ENCODE results near the gene STAMBP. TPM values are rescaled to one million over a fixed set of nuclear protein-coding genes. Genes with fewer than 3 reads are reported as not detected.

Gene STAMBP
- total and polyA plus RNA-seq, 4 donors = 22.3 to 39.7 (median 24.4) TPM

GRCh38 chr2:73811878-73812277, 16.9 kb upstream of the STAMBP start:
- Histone ChIP-seq H3K27me3 (ENCODE audit: control insufficient read depth in 3 of 3, insufficient read depth in 3 of 3, low read length in 2 of 3) (no peaks in the 10 kb centered on the region), H3K9ac (ENCODE audit: insufficient read depth in 1 of 2, low read length in 2 of 2) (no peak overlapping the region), H3K27ac (ENCODE audit: low read depth in 1 of 2, low read length in 1 of 2) (no peak overlapping the region), H3K4me3 (no peak overlapping the region), H3K9me3 (ENCODE audit: control insufficient read depth in 4 of 4, insufficient read depth in 3 of 4, low read length in 3 of 4) (no peaks in the 10 kb centered on the region), H3K36me3 (ENCODE audit: control insufficient read depth in 4 of 4, insufficient read depth in 4 of 4, low read length in 4 of 4) (no peaks in the 10 kb centered on the region), H3K4me1 (ENCODE audit: control insufficient read depth in 5 of 5, insufficient read depth in 5 of 5, low read length in 5 of 5) (no peaks in the 10 kb centered on the region)
- no peak for TF ChIP-seq CTCF (IDR thresholded peaks at IDR 0.05; ENCODE audit: control extremely low read depth, extremely low read depth)
- no peak for ATAC-seq (ENCODE audit: insufficient read depth, low FRiP score)
- no peak for DNase-seq

- no peak for TF ChIP-seq CTCF (IDR thresholded peaks at IDR 0.05; ENCODE audit: control extremely low read depth, extremely low read depth)
- ATAC-seq (ENCODE audit: insufficient read depth, low FRiP score) (no peak), DNase-seq (no peak)
- Histone ChIP-seq H3K27ac (ENCODE audit: low read depth in 1 of 2, low read length in 1 of 2) (no peak overlapping the region), H3K36me3 (ENCODE audit: control insufficient read depth in 4 of 4, insufficient read depth in 4 of 4, low read length in 4 of 4) (no peaks in the 10 kb centered on the region), H3K4me3 (no peak overlapping the region), H3K9me3 (ENCODE audit: control insufficient read depth in 4 of 4, insufficient read depth in 3 of 4, low read length in 3 of 4) (no peaks in the 10 kb centered on the region), H3K27me3 (ENCODE audit: control insufficient read depth in 3 of 3, insufficient read depth in 3 of 3, low read length in 2 of 3) (no peaks in the 10 kb centered on the region), H3K9ac (ENCODE audit: insufficient read depth in 1 of 2, low read length in 2 of 2) (no peak overlapping the region), H3K4me1 (ENCODE audit: control insufficient read depth in 5 of 5, insufficient read depth in 5 of 5, low read length in 5 of 5) (no peaks in the 10 kb centered on the region)
Observed at GRCh38 chr2:73812635-73813034, 16.1 kb upstream of the STAMBP start.

- ATAC-seq (ENCODE audit: insufficient read depth, low FRiP score) = no peak
- Histone ChIP-seq H3K4me1 (ENCODE audit: control insufficient read depth in 5 of 5, insufficient read depth in 5 of 5, low read length in 5 of 5) (no peaks in the 10 kb centered on the region), H3K4me3 (no peak overlapping the region), H3K9ac (ENCODE audit: insufficient read depth in 1 of 2, low read length in 2 of 2) (no peak overlapping the region), H3K27ac (ENCODE audit: low read depth in 1 of 2, low read length in 1 of 2) (no peak overlapping the region), H3K27me3 (ENCODE audit: control insufficient read depth in 3 of 3, insufficient read depth in 3 of 3, low read length in 2 of 3) (peaks cover 0 to 7% (median 2%) of the 10 kb centered on the region in 3 donors), H3K9me3 (ENCODE audit: control insufficient read depth in 4 of 4, insufficient read depth in 3 of 4, low read length in 3 of 4) (peaks cover 0 to 1% (median 0%) of the 10 kb centered on the region in 4 donors), H3K36me3 (ENCODE audit: control insufficient read depth in 4 of 4, insufficient read depth in 4 of 4, low read length in 4 of 4) (no peaks in the 10 kb centered on the region)
- TF ChIP-seq CTCF (IDR thresholded peaks at IDR 0.05; ENCODE audit: control extremely low read depth, extremely low read depth) = no peak
- WGBS, 2 donors = 85 to 92% methylated on average over 18 of the region's 18 CpGs
- DNase-seq = no peak
Observed at GRCh38 chr2:73818296-73818695, 10.5 kb upstream of the STAMBP start.

- 14 to 16% methylated on average over 2 of the region's 2 CpGs for WGBS, 2 donors
- peaks cover 0 to 7% (median 2%) of the 10 kb centered on the region in 3 donors for H3K27me3 ChIP-seq (ENCODE audit: control insufficient read depth in 3 of 3, insufficient read depth in 3 of 3, low read length in 2 of 3)
Observed at GRCh38 chr2:73821227-73821626, 7.5 kb upstream of the STAMBP start.

More at GRCh38 chr2:73821227-73821626, 7.5 kb upstream of the STAMBP start:
- Histone ChIP-seq H3K9ac (ENCODE audit: insufficient read depth in 1 of 2, low read length in 2 of 2) (no peak overlapping the region), H3K4me3 (no peak overlapping the region), H3K36me3 (ENCODE audit: control insufficient read depth in 4 of 4, insufficient read depth in 4 of 4, low read length in 4 of 4) (no peaks in the 10 kb centered on the region), H3K4me1 (ENCODE audit: control insufficient read depth in 5 of 5, insufficient read depth in 5 of 5, low read length in 5 of 5) (no peaks in the 10 kb centered on the region), H3K27ac (ENCODE audit: low read depth in 1 of 2, low read length in 1 of 2) (no peak overlapping the region), H3K9me3 (ENCODE audit: control insufficient read depth in 4 of 4, insufficient read depth in 3 of 4, low read length in 3 of 4) (peaks cover 0 to 1% (median 0%) of the 10 kb centered on the region in 4 donors)
- no peak for TF ChIP-seq CTCF (IDR thresholded peaks at IDR 0.05; ENCODE audit: control extremely low read depth, extremely low read depth)
- ATAC-seq (ENCODE audit: insufficient read depth, low FRiP score) (no peak), DNase-seq (no peak)
